HG03571 (cell line): Measurements from ENCODE around the gene DSC3.
"Not testable (repeated sequence)": the region's sequence is repeated elsewhere in the genome, so short reads cannot be mapped to it uniquely, and the experiment has no call there.

Experiments used
- ATAC-seq: cut with Tn5 transposase; IDR thresholded peaks from one replicate; pipeline ENCODE4 v1.9.1; 2021; ENCODE audit not compliant: unreplicated experiment

The DSC3 gene

DNA sequence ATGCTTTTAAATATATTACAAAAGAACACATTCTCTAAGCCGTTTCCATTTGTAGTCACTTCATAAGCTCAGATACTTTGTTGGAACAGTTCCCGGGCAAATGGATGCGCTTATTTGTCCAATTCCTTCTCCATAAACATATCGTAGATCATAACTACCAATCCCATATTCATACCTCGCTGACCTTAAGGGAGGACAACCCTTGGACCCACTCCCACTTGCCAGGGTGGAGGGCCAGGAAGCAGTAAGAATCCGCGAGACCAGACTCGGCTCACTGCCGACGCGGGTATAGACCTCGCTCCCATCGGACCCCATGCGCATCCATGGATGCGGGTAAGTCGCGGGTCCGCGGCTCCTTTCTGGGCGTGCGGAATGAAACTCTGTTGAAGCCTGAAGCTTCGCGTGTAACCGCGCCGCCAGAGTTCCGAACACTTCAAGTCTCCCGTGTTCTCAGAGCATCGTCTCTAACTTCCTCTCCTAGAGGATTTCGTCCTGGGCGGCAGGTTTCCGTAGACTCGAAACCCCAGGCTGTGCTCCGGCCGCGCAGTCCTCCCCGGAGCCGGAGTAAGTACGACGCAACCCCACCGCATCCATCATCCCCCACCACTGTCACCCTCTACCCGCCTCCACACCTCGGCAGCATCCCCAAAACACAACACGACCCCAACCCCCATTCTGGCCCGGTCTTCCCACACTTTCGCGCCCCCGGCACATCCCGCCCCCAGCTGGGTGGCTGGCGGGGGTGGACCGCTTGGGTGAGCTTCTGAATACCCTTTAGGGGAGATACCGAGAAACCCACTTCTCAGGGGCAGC is 1.1 kb downstream of the DSC3 start:
- ATAC-seq = no peak

DNA sequence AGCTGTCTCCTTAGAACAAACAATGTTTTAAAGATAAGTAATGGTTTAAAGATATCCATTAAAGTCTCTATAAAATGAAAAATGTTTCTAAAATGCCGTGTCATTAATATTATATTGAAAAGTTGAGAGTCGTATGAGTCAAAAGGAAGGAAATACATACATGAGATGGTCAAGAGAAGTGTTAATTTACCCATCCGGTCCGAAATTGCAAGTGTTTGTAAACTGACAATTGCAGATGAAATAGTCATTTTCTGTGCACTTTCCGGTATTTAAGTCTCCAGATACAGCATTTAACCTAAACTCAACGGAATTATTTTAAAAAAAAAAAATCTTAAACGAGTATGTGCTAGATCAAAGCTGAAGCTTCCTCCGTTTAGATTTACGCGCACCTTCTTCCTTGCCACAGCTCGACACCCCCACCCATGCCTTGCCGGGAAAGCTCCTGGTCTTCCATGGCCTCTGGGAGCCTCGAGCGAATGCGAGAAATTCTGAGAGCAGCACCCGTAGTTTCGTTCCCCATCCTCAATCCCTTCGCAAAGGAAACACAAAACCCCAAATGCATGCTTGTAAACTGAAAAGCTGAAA is 1.8 kb downstream of the DSC3 start:
- ATAC-seq = no peak

DNA sequence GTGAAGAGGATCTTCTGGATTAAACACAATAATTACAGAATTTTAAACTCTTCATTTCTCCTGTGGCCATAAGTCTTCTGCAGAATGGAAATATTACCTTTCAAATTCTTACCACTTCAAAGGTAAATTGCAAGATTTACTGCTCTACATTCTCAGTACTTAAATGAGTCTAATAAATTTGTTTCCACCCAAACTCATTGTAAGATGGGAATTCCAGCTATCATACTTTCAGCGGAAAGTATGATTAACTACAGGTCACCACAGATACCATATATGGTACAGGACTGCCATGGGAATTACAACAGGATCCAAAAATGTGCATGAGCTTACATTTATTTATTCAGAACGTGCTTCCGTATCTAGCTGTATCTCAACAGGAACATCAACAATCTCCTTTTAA is 3.1 kb downstream of the DSC3 start:
- ATAC-seq = no peak

DNA sequence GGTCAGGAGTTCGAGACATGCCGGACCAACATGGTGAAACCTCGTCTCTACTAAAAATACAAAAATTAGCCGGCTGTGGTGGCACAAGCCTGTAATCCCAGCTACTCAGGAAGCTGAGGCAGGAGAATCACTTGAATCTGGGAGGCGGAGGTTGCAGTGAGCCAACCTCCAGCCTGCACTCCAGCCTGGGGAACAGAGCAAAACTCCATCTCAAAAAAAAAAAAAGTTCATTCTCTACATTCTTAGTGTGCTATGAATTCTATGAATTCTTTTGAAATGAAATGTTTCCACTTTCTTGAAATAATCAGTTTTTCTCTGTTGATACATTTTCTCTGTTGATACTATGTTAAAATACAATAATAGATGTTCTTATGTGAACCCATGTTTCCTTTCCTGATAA is 4.9 kb downstream of the DSC3 start:
- not testable (repeated sequence) for ATAC-seq

DNA sequence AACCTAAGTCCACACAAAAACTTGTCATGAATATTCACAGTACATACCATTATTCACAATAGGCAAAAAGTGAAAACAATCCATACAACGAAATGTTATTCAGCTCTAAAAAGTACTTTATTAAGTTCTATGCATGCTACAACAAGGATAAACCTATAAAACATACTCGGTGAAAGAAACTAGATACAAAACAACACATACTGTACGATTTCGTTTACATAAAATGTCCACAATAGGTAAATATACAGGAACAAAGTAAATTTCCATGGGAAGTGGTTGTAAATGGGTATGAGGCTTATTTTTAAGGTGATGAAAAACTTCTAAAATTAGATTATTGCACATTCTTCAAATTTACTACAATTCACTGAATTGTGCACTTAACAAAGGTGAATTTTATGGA is 8.0 kb downstream of the DSC3 start:
- ATAC-seq = no peak

DNA sequence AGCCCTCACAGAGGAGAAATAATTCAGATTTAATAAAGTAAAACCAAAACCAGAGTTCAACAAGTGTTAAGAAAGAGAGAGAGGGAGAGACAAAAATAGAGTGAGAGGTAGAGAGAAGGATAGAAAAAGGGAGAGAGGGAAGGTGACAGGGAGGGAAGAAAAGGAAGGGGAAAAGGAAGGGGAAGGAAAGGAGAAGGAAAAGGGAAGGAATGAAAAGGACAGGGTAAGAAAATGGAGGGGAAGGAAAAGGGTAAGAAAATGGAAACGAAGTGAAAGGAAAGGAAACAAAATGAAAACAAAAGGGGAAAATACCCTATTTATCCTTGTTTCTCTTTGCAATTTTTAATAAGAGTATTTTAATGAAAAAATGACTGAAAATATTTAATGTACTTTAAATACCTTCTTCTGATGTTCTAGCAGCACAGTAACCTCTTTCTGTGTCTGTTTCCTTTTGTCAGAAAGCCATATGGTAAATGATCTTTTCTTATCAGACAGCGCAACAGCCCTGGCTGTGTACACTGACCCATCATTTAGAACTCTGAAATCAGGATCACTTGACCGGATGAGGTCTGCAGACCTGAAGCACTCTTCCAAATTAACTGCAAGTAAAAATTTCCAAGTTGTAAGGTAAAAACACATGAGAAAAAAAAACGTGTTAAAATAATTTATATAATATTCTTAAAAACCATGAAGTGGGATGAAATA is 11.8 kb downstream of the DSC3 start:
- ATAC-seq = no peak

DNA sequence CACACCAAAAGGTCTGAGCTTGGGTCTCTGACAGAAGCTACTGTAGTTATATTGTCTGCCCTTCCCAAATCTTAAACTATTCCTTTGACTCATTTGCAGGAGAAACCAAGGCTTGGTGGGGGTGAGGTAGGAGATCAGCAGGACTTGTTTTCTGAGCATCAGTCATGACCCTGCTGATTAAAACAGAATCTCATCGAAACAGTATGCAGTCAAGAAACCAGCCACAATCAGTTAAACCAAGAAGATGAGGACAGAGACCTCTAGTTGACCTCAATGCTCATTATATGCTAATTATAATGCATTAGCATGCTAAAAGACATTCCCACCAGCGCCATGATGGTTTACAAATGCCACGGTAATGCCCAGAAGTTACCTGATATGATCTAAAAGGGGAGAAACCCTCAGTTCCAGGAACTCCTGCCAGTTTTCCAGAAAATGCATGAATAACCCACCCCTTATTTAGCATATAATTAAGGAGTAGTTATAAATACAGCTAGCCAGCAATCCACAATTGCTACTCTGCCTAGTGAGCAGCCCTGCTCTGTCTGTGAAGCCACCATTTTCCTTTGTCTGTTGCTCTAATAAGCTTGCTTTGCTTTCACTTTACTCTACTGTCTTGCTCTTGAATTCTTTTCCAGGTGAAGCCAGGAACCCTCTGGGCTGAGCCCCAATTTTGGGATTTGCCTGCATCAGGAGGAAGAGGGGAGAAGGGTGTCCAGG is 26.7 kb downstream of the DSC3 start:
- no peak for ATAC-seq

DNA sequence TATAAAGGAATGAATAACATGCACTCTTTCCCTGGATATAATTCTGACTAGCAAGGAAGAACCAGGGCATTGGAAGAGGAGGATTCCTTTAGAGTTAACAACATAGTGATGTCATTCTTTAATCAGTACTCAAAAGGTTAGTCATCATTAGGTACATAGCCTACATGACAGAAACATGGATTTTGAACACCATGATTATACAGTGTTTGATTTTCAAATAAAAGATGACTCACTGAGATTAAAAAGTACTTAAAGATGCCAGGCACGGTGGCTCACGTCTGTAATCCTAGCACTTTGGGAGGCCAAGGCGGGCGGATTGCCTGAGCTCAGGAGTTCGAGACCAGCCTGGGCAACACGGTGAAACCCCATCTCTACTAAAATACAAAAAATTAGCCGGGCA is 31.1 kb downstream of the DSC3 start:
- ATAC-seq = not testable (repeated sequence)

DNA sequence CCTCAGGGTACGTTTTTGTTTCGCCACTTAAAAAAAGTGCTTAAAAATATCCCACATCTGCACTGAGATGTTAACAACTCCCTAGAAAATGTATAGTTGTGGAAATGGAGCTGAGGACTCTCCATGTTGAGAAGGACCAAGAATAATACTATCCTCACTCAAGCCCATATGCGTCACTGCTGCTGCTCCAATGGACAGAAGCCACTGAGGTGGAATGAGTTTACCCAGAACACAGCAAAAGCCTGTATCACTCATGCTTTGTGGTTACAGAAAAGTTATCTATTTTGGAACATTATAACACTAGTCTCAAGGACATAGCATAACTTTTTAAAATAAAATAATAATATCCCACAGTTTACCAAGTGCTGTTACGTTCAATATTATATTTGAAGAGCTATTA is 31.9 kb downstream of the DSC3 start:
- no peak for ATAC-seq

DNA sequence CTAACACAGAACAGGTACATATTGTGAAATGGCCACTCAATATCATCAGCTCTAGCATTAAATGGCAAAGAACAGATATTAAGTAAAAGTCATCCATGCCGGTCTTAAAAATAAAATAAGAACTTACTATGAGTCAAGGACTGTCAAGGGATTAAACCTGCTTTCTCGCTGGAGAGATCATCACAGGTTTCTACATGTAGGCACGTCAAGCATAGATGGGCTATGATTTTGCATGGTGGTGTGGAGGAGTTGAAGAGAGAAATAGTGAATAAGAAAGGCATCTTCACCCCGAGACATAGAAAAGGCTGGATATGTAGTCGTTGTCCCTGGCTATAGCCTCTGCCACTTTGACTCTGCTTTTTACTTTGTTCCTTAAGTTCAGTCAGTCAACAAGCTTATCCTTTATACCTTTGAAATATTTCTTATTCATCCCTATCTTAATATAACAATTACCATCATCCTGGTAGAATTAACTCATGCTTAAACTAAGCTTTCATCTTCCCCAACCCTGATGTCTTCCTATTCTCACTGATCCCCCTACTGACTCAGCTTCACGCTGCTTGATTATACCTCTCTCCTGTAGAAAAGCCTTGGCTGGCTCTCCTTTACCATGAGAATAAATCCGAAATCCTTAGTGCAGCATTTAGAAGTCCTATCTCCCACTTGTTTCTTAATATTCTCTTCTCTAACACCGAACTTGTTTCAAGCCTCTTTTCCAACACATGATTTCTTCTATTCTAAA is 42.5 kb downstream of the DSC3 start:
- no peak for ATAC-seq

DNA sequence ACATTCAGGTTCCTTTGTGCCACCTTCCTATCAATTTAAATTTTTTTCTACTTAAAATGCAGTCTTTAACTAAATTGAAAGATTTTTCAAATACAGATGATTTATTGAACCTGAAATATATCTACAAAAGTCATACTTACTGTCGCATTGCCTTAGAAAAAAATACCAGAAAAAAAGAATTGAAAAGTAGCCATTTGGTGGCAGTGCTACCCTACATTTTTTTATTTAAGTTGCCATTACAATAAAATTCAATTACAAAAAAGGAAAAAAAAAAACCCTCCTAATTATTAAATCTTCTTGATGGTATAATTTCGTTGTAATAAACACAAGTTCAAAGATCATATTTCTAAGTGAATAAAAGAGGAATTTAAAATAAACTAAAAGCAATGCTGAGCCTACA is 43.4 kb downstream of the DSC3 start:
- ATAC-seq = no peak

DNA sequence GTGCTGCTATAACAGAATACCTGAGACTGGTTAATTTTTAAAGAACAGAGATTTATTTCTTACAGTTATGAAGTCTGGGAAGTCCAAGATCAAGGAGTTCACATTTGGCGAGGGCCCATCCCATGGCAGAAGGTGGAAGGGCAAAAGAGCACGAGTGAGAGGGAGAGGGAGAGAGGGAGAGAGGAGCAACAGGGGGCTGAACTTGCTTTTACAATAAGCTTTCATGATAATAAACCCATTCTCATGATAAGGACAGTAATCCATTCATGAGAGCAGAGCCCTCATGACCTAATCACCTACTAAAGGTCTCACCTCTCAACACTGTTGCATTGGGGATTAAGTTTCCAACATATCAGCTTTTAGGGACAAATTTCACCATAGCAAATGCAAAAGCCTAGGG is 45.3 kb downstream of the DSC3 start:
- no peak for ATAC-seq

DNA sequence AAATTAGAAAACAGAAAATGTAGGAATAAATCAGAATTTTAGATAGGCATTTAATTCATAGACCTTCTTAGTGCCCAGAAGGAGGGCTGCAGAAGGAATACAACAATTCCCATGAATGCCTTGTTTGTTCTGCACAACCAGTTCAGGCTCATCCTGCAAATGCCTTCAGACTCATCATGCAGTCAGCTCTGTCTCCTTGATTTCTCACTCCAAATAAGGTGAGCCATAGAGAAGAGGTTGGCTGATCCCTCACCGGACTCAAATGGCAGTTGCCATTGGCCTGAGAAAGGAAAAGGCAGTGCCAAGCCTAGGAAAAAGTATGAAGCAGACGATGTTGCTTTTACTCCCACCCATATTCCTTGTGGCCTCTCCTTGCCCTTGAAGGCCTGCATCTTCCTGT is 50.3 kb downstream of the DSC3 start:
- ATAC-seq = no peak

DNA sequence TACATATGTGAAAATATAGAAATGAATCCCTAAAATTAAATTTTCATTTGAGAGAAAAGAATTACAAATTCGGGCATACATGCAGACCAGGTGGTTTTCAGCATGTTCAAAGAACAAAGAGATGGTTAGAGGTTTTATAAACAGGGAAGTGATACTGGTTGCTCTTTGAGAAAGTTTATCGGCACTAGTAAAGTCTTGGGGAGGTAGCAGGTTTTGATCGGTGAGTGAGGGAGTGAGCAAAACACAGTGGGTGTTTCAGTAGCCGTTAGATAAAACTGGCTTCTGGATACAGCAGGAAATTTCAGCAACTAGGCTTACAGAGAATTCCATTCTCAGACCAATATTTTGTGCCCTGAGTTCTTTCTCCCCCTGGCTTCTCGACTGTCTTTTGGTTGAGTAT is 51.1 kb downstream of the DSC3 start:
- no peak for ATAC-seq

DNA sequence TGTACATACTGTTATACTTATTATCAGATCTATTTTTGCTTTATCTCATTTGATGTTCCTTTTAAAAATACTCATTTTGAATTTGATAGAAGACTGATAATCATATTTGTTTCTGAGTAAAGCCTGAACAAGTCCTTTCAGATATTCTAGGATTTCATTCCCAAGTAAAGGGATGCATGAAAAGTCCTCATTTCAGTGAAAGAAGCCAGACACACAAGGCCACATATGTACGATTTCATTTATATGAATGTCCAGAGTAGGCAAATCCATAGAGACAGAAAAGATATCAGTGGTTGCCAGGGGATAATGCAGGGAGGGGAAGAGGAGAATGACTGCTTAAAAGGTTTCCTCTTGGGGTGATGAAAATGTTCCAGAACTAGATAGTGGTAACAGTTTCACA is 53.4 kb downstream of the DSC3 start:
- no peak for ATAC-seq

DNA sequence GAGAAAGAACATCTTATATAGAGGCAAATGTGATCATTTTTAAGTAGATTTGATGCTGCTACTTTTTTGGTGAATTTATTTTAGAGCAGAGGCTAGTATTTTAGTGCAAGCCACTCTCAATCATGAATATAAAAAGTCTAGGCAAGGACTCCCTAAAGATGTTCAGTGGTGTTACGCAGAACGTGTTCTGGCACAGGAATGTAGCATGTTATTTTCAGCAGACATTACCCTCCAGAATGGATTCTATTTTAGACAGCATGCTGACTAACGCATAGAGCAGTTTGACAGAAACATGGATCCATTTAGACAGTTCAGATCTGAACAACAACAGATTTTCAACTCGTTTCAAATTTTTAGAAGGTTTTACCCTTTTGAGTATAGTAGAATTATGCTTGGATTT is 54.1 kb downstream of the DSC3 start:
- ATAC-seq = no peak

DNA sequence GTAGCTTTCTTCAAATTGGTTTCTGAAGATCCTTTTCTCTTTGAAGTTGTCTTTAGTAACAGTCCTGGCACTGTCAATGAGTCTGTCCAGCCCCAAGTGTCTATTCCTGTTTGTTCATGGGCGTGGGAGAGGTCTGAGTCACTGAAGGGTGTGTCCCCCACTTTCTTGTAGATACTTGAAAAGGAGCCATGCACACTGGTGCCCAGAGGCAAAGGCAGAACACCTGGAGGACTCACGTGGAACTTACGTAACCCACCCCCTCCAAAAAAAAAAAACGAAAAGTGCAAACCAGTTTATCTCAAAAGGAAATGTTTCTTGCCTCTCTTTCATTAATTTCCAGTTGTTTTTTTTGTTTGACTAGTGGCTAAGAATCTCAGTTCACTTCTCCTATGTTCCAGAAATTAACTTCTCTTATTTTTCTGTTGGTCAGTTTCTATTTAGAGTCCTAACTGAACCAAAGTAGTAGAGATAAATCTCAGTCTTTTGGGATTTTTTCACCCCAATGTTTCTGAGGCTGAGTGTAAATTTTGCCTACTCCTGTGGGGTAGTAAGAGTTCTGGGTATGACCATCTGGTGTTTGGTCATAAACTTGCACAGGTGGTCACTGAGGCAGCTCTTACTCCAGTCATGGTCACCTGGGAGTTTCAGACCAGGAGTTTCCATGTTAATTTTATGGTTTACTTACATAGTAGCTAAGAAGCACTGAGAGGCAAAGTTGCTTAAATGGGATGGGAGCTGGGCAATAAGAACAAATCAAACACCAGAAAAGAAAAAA is 54.9 kb downstream of the DSC3 start:
- no peak for ATAC-seq

DNA sequence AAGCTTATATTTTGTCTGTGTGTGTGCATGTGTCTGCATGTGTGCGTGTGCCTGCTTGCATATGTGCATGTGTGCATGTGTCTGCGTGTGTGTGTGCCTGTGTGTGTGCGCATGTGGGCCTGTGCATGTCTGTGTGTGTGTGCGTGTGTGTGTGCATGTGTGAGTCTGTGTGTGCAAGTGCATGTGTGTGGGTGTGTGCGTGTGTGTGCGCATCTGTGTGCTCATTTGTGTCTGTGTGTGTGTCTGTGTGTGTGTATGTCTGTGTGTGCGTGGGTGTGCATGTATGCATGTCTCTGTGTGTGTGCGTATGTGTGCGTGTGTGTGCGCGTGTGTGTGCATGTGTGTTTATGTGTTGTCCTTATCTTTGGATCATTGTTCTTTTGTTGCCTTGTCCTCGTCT is 56.8 kb downstream of the DSC3 start:
- no peak for ATAC-seq

DNA sequence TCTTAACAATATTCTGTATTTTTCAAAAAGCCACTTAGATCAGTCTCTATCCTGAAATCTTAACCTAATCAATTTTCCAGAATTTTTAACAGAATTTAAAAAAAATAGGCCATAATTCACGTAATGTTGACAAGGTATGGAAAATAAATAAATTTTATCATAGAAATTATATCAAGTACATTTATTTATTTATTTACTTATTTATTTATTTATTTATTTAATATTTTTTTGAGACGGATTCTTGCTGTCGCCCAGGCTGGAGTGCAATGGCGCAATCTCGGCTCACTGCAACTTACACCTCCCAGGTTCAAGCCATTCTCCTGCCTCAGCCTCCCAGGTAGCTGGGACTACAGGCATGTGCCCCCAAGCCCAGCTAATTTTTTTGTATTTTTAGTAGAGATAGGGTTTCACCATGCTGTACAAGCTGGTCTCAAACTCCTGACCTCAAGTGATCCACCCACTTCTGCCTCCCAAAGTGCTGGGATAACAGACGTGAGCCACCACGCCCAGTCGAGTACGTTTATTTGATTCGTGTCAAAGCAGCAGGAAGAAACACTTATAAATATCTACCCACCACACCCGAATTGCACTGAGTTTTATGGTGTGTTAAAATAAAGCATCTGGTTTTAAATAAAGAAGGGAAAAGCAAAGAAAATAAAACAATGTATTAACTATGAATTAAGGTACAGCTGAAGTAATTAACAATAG is 60.1 kb downstream of the DSC3 start:
- ATAC-seq = no peak

DNA sequence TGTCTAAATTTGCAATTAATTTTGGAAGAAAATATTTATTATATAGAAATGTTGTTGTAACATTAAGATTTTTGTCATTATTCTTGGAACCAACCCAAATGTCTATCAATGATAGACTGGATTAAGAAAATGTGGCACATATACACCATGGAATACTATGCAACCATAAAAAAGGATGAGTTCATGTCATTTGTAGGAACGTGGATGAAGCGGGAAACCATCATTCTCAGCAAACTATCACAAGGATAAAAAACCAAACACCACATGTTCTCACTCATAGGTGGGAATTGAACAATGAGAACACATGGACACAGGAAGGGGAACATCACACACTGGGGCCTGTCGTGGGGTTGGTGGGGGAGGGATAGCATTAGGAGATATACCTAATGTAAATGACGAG is 64.5 kb downstream of the DSC3 start:
- ATAC-seq = not testable (repeated sequence)
